RCC 7860 (cell line): ENCODE data around the gene NRF1.
"Not testable (repeated sequence)": the region's sequence is repeated elsewhere in the genome, so short reads cannot be mapped to it uniquely, and the experiment has no call there.

Experiments used
- DNase-seq: peaks from one replicate; pipeline ENCODE4 v3.0.0-alpha.2; 2015; ENCODE audit warnings: low spot score
- FAIRE-seq: peaks from 2 replicates; lab custom pipeline; 2012; peaks lifted over from hg19 to GRCh38; lab: Jason Lieb, UNC

Gene NRF1

DNA sequence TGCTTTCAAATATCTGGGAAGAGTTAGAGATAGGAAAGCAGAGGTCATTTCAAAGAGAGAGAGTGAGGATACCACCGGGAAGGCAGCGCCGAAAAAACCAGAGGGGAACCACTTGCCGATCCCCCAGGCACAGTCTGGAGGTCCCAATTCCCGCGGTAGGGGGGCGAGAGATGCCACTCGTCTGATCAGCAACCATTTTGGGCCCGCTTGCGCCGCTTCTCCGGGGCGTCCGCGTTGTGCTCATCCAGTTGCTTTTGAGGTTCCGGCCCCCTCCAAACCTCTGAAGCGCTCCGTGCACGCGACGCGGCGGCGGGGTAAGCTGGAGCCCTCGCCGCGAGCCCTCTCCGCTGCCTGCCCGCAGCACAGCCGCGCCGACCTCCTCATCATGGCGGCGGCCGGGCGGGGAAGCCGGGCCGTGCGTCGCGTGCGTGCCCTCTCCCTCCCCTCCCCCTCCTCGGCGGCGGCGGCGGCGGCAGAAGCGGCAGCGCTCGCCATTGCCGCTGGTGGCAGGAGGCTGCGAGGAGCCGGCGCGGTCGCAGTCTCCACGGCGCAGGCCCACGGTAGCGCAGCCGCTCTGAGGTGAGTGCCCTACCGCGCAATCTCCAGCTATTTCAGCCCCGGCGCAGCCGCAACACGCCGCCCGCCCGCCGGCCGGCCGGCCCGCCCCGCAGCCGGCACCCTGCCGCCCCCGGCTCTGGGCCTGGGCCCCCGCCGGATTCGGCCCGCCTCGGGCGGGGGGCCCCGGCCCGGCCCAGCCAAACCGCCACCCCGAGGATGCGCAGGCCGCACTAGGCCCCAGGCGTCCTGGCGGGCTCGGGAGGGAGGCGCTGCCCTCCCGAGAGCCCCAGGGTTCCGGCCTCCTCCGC, at the start of gene NRF1:
TSS of gene NRF1 (plus strand) at position 475 of the 866 bp plus-strand sequence. CDS start 45,632 bp downstream, outside the sequence.
- DNase-seq: peak; percentile 87
- FAIRE-seq: no peak

DNA sequence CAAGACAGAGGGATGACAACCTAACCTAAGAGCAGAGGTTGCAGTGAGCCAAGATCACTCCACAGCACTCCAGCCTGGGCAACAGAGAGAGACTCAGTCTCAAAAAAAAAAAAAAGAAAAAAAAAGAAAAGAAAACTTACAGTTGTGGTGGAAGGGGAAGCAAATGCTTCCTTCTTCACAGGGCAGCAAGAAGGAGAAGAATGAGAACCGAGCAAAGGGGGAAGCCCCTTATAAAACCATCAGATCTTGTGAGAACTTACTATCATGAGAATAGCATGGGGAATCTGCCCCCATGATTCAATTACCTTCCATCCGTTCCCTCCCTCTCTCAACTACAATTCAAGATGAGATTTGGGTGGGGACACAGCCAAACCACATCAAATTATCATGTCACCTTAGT, 45.2 kb upstream of the NRF1 start:
- not testable (repeated sequence) for DNase-seq, FAIRE-seq

DNA sequence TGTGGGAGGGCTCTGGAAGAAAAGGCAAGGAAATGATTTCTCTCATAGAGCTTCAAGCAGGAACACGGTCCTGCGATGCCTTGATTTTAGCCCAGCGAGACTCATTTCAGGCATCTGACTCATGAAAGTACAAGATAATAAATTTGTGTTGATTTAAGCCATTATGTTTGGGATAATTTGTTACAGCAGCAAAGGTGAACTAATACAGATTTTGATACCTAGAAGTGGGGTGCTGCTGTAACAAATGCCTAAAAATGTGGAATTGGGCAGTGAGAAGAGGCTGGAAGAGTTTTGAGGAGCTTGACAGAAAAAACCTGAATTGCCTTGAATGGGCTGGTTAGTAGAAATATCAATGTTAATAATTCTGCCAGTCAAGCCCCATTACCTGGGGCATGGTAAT, 44.1 kb upstream of the NRF1 start:
- FAIRE-seq: no peak
- no peak for DNase-seq

DNA sequence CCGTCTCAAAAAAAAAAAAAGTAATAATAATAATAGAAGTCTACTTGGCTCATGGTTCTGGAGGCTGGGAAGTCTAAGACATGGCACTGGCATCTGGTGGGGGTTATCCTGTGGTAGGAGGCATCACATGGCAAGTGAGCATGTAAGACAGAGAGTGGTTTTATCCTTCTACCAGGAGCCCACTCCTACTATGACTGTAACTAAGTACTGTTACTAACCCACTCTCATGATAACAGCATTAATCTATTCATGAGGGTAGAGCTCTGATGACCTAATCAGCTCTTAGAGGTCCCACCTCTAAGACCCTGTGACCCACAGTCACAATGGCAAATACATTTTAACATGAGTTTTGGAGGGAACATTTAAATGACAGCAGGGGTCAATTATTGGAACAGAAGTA, 43.3 kb upstream of the NRF1 start:
- FAIRE-seq: no peak
- no peak for DNase-seq

DNA sequence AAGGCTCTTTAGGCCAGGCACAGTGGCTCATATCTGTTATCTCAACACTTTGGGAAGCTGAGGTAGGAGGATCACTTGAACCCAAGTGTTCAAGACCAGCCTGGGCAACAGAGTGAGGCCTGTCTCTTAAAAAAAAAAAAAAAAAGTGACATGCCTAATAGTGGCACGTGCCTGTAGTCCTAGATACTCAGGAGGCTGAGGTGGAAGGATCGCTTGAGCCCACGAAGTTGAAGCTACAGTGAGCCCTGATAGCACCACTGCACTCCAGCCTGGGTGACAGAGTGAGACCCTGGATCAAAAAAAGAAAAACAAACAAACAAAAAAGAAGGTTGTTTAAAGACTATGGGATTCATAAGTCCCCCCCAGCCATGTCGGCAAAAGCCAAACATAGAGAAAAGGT, 42.2 kb upstream of the NRF1 start:
- no peak for FAIRE-seq
- DNase-seq: no peak

DNA sequence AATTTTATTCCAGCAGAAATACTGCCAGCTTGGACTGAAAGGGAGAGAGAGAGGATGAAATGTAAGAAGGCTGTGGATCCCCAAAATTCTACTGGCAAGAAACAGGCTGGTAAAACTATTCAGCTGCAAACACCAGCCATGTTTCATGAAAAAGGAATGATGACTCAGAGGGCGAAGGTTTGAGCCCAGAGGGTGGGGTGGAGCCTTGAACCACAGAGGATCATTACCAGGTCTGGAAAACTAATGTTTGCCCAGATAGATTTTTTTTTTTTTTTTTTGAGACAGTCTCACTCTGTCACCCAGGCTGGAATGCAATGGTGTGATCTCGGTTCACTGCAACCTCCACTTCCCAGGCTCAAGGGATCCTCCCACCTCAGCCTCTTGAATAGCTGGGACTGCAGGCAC, 41.7 kb upstream of the NRF1 start:
- FAIRE-seq (peak; percentile 99), DNase-seq (peak; percentile 94)

DNA sequence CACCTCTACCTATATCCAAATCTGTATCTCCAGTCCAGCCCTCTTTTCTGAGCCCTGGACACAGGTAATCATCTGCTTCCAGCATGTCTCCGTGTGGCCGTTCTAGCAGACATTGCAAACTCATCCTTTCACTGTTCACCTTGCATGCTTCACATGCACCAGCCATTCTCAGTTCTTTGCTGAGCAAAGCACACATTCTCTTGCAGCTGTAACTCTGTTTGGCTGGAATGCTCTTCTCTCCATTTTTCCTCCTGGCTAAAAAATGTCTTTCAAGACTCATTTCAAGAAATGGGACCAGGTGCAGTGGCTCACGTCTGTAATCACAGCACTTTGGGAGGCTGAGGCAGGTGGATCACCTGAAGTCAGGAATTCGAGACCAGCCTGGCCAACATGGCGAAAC, 40.3 kb upstream of the NRF1 start:
- FAIRE-seq: no peak
- DNase-seq: no peak

DNA sequence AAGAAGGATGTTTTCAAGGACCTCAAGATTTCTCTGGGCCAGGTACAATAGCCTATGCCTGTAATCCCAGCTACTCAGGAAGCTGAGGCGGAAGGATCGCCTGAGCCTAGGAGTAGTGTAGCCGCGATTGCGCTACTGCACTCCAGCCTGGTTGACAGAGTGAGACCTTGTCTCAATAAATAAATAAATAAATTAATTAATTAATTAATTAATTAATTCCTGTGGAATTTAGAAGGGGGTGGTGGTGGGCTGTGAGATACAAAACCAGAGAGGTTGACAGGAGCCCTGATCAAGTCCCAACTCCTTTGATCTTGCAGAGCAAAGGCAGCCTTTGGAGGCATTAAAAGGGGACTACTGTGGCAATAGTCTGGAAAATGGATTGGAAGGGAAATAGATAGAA, 39.3 kb upstream of the NRF1 start:
- FAIRE-seq (no peak), DNase-seq (no peak)

DNA sequence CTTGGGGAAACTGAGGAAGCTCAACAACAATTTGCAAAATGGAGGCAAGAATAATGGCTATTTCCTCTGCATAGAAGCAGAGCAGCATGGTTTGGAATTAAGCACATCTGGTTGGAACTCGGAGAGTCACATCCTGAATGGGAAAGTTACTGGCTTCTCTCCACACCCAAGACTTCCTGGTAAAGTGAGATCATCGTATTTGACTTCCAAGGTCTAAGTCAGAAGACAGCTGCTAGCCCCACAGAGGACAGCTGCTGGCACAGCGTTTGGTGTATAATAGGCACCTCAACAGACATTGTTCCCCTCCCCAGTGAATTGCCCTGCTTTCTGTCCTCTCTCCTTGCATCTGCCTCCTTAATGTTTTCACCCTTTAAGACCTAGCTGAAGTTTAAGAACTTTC, 37.0 kb upstream of the NRF1 start:
- no peak for FAIRE-seq
- peak; percentile 29 for DNase-seq

DNA sequence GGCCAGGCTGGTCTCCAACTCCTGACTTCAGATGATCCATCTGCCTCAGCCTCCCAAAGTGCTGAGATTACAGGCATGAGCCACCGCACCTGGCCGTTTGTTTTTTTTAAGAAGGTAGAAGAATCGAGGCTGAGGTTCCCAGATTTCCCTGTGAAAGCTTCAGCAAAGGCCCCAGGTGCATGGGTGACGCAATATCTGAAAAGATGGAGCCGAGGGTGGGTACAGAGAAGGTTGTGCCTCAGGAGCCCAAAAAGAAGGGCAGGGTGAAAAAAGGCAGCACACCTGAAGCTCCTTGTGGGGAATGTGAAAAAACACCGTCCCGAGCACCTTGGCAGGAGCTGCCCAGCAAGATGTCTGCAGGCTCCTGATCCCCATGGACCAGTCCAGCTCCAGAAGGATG, 35.8 kb upstream of the NRF1 start:
- FAIRE-seq: no peak
- DNase-seq: no peak

DNA sequence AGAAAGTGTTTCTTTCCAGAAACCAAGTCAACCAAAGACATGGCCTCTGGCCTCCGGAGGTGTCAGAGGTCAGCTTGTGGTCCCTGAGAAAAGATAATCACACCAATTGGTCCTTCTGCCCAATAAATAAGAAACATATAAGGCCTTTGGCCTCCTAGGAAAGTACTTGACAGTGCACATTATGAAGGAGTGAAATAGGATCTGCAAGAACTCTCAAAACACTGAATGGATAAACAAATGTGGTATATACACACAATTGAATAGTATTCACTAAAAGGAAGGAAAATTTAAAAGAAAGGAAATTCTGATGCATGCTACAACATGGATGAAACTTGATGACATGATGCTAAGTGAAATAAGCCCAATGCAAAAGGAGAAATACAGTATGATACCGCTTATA, 35.4 kb upstream of the NRF1 start:
- no peak for FAIRE-seq
- DNase-seq: no peak

DNA sequence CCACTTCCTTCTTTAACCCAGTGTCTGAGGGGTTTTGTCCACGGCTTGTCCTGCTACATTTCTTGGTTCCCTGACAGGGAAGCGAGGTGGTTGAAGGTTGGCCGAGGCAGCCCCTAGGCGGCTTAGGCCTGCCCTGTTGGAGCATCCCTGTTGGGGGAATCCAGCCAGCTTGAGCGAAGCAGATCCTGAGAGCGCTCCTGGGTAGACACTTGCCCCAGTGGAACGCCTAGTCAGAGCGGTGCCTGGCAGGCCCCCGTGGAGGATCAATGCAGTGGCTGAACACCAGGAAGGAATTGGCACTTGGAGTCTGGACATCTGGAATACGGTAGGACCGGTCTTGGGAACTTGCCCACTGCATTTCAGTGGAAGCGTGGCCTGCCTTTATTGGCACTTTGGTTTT, 32.7 kb upstream of the NRF1 start:
- no peak for FAIRE-seq
- no peak for DNase-seq

DNA sequence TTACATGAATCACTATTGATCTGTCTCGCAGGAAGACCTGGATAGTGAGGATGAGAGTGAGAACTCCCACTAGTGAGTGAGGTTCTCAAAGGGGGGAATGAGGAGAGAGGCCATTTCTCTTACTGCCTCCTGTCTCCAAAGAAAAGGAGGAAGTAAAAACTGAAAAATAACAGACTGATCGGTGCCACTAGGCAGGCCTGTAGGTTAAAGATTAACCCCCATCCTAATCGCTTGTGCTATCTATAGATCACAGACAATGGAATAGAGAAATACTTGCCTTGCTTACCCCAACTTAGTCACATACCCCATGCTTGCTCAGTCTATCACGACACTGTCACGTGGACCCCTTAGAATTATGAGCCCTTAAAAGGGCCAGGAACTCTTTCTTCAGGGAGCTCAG, 25.3 kb upstream of the NRF1 start:
- not testable (repeated sequence) for FAIRE-seq, DNase-seq

DNA sequence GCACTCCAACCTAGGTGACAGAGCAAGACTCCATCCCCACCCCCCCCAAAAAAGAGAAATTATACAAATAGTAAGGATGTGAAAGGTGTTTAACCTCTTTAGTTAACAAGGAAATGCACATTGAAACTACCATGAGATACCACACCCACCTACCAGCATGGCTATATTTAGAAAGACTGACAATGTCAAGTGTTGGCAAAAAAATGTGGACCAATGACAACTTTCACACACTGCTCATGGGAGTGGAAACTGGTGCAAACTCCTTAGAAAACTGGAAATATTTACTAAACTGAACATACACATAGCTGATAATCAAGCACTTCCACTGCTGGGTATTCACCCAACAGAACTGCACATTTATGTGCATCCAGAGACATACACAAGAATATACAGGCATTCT, 23.3 kb upstream of the NRF1 start:
- DNase-seq: no peak
- no peak for FAIRE-seq

DNA sequence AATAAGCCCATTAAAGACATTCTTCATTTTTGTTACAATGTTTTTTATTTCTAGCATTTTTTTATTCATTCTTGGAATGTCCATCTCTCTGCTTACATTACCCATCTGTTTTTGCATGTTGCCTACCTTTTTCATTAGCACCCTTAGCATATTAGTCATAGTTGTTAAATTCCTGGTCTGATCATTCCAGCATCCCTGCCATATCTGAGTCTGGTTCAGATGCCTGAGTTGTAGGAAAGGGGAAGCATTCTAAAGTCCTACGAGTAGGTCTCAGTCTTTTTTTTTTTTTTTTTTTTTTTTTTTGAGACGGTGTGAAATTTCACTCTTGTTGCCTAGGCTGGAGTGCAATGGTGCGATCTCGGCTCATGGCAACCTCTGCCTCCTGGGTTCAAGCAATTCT, 19.7 kb upstream of the NRF1 start:
- DNase-seq: no peak
- FAIRE-seq: no peak

DNA sequence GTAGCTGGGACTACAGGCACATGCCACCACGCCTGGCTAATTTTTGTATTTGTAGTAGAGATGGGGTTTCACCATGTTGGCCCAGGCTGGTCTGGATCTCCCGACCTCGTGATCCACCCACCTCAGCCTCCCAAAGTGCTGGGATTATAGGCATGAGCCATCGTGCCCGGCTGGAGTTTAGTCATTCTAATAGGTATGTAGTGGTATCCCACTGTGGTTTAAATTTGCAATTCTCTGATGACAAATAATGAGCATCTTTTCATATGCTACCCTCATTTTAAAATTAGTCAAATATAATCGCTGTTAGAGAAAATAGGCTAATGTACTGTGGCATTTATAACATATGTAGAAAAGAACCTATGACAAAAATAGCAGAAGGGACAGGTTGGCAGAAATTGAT, 15.1 kb upstream of the NRF1 start:
- DNase-seq, FAIRE-seq: not testable (repeated sequence)

DNA sequence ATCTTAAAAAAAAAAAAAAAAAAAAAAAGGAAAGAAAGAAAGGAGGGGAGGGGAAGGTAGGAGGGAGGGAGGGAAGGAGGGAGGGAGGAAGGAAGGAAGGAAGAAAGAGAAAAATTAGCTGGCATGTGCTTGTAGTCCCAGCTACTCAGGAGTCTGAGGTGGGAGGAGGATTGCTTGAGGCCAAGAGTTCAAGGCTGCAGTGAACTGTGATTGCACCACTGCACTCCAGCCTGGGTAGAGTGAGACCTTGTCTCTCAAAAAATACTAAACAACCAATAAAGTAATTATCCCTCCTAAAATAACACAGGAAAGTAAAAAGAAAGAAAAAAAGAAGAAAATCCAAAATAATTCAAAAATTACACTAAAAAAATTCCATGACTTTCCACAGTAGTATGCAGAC, 13.8 kb upstream of the NRF1 start:
- DNase-seq (no peak), FAIRE-seq (no peak)

DNA sequence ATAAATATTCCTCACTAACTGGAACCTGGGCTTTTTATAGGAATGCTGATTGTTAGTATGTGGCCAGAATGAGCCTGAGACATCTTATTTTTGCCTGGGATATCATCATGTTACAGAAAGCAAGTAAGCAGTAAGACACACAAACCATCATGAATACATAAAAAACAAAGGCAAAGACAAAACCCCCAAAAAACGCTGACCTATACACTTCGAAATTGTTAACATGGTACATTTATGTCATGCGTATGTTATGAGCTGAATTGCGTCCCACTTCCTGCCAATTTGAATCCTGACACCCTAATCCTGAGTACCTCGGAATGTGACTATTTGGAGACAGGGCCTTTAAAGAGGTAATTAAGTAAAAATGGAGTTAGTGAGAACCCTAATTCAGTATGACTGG, 12.3 kb upstream of the NRF1 start:
- no peak for DNase-seq
- FAIRE-seq: no peak

DNA sequence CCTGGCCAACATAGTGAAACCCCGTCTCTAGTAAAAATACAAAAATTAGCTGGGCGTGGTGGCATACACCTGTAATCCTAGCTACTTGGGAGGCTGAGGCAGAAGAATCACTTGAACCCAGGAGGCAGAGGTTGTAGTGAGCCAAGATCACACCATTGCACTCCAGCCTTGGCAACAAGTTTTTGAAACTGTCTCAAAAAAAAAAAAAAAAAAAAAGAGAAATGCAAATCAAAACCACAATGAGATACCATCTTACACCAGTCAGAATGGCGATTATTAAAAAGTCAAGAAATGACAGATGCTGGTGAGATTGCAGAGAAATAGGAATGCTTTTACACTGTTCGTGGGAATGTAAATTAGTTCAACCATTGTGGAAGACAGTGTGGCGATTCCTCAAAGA, 7.9 kb upstream of the NRF1 start:
- not testable (repeated sequence) for FAIRE-seq, DNase-seq

DNA sequence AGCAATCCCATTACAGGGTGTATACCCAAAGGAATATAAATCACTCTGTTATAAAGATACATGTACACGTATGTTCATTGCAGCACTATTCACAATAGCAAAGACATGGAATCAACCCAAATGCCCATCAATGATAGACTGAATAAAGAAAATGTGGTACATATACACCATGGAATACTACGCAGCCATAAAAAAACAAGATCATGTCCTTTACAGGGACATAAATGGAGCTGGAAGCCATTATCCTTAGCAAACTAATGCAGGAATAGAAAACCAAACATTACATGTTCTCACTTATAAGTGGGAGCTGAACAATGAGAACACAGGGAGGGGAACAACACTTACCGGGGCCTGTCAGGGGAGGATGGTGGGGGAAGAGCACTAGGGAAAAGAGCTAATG, 7.5 kb upstream of the NRF1 start:
- DNase-seq, FAIRE-seq: not testable (repeated sequence)

DNA sequence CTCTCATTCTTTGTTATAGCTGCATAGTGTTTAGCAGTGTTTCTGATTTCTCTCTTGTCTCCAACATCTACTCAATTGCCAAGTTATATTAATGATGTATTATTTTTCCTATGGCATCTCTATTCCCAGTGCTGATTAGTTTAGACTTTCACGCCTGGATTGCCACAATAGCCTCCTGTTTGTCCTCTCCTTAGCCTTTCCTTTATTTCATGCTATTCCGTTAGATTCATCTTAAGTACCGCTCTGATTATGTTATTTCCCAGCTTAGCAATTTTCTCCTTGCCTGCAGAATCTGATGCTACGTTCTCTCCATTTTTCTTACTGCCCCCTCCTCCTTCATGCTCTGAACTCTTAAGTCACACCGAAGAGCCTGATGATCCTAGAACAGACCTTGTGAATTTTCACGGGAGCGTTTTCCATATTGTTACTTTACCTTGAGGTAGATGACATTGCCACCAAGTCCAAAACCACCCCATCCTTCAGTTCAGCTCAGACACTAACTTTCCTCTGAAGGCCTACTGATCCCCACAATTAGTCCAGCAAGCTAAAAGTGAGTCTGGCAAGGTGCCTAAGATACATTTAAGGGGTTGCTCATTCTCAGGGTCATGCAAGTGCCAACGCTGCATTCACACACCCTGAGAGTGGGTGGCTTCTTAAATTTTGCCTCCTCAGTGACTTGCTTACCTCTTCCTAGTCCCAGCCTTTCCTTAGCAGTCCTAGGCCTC, 6.6 kb upstream of the NRF1 start:
- DNase-seq (no peak), FAIRE-seq (no peak)

DNA sequence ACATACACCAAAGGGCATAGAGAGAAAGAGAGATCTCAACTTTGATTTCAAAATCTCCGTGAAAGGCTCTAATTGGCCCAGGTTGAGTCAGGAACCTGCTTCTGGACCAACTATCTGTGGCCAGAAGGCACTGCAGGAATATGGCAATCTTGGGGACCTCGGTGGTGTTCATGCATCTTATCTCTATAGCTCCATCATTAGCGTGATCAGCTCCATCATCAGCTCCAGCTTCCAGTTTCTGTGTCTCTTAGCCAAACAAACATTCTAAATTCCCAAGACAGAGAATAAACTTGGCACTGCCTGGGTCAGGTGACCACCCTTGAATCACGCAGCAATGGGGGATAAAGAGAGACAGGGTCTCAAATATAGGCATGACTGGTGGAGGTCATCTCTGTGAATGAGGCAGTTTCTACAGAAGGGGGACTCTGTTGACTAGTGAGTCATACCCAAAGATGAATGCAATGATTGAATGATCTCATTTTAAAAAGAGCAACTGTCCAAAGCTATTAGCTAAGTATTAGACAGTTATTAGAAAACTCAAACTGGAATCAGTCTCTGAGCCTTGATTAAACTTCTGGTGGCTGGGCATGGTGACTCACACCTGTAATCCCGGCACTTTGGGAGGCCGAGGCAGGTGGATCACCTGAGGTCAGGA, 5.4 kb upstream of the NRF1 start:
- no peak for DNase-seq
- FAIRE-seq: no peak
